Thyroid gland (tissue), 4 donors: Measurements from ENCODE around the gene C3orf70. TPM values are rescaled to one million over a fixed set of nuclear protein-coding genes. Genes with fewer than 3 reads are reported as not detected.

Experiments
- DNase-seq, 2 donors: peaks; one replicate each; pipeline ENCODE4 v3.0.0-alpha.2; 2019
- H3K27ac ChIP-seq, 3 donors: fragments of 200-600 bp; sonication (generic); 1 replicate in 2 of 3; 2 replicates in 1 of 3; pipeline ENCODE4 v1.5.1; 2016 to 2019; ENCODE audit warnings: mild to moderate bottlenecking in 1 of 3, moderate library complexity in 1 of 3
- H3K27me3 ChIP-seq: fragments of 200-600 bp; sonication (generic); one replicate; pipeline ENCODE4 v1.5.1; 2019
- H3K36me3 ChIP-seq, 2 donors: fragments of 200-600 bp; sonication (generic); one replicate each; pipeline ENCODE4 v1.5.1; 2016 to 2019
- H3K4me1 ChIP-seq, 2 donors: fragments of 200-600 bp; sonication (generic); one replicate each; pipeline ENCODE4 v1.5.1; 2017 to 2019
- H3K4me3 ChIP-seq, 3 donors: fragments of 200-600 bp; sonication (generic); replicated peaks in 1 of 3; 1 replicate in 2 of 3; 2 replicates in 1 of 3; pipeline ENCODE4 v1.5.1; 2016; ENCODE audit warnings: mild to moderate bottlenecking in 1 of 3
- H3K9me3 ChIP-seq: fragments of 200-600 bp; sonication (generic); one replicate; pipeline ENCODE4 v1.5.1; 2017
- POLR2A ChIP-seq, 2 donors: fragments of 450-650 bp; IDR thresholded peaks; one replicate each; pipeline ENCODE4 v1.6.1; 2017; ENCODE audit warnings: antibody characterized with exemption in 2 of 2, mild to moderate bottlenecking in 2 of 2, moderate library complexity in 1 of 2
- WGBS, 2 donors: methylation state at CpG; one replicate each; pipeline ENCODE4 v1.1.5; 2017; 5-methylcytosine and 5-hydroxymethylcytosine counted together
- intact Hi-C: fragments of 100-400 bp; cut with DNase I; formaldehyde crosslinking; loops from one replicate; pipeline ENCODE4 v1.15.1; 2023
- total RNA-seq, 4 donors: library from RNA; depleted of rRNA; stranded (reverse); fragments of >200 nt; gene quantifications; one replicate each; pipeline ENCODE4 v1.2.3, GENCODE V29; 2016
- TF ChIP-seq, protein P1 (sequence below), 6 experiments: fragments of 200-600 bp in 3 of 6; fragments of 450-650 bp in 3 of 6; sonication (generic) in 3 of 6; IDR thresholded peaks; one replicate each; pipeline ENCODE4 v1.5.1; 2016 to 2019; ENCODE audit warnings: antibody characterized with exemption in 6 of 6, mild to moderate bottlenecking in 2 of 6, inconsistent platforms in 1 of 6, moderate library complexity in 1 of 6

Gene C3orf70
- total RNA-seq, 4 donors from 2014 or later, result 1.6 to 3.0 (median 2.1) TPM

GRCh38 chr3:185093116-185093515 lies 59.7 kb downstream of the C3orf70 start:
- TF ChIP-seq, protein P1, sequence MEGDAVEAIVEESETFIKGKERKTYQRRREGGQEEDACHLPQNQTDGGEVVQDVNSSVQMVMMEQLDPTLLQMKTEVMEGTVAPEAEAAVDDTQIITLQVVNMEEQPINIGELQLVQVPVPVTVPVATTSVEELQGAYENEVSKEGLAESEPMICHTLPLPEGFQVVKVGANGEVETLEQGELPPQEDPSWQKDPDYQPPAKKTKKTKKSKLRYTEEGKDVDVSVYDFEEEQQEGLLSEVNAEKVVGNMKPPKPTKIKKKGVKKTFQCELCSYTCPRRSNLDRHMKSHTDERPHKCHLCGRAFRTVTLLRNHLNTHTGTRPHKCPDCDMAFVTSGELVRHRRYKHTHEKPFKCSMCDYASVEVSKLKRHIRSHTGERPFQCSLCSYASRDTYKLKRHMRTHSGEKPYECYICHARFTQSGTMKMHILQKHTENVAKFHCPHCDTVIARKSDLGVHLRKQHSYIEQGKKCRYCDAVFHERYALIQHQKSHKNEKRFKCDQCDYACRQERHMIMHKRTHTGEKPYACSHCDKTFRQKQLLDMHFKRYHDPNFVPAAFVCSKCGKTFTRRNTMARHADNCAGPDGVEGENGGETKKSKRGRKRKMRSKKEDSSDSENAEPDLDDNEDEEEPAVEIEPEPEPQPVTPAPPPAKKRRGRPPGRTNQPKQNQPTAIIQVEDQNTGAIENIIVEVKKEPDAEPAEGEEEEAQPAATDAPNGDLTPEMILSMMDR (IDR thresholded peaks at IDR 0.05), result no peak
- TF ChIP-seq POLR2A (IDR thresholded peaks at IDR 0.05), result no peak
- Histone ChIP-seq H3K9me3 (no peaks in the 10 kb centered on the region), H3K4me3 (no peak overlapping the region), H3K36me3 (no peaks in the 10 kb centered on the region), H3K4me1 (no peaks in the 10 kb centered on the region), H3K27me3 (no peaks in the 10 kb centered on the region), H3K27ac (no peak overlapping the region)
- intact Hi-C loops, result no loop called here
- DNase-seq, result no peak

DNA sequence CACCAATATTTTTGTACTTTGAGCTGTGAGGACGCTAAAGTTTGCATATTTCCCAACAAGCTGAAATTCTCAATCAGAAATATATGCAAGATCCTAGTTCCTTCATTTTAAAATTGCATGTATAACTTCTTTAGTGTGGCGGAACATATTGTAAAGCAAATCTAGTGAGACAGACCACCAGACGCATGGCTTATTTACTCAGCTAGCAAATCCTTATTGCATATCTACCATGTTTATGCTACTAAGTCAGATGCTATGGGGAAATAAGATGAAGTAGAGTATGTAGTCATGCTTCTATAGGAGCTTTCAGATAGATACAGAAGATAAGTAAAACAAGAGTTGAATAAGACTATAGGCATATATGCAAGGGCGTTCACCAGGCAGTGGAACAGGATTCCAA lies 62.0 kb downstream of the C3orf70 start:
- H3K27ac ChIP-seq, result no peak overlapping the region
- no peak for TF ChIP-seq POLR2A (IDR thresholded peaks at IDR 0.05)
- TF ChIP-seq, protein P1 (IDR thresholded peaks at IDR 0.05), result no peak
- intact Hi-C loops, result no loop called here
- no peaks in the 10 kb centered on the region for H3K36me3 ChIP-seq
- no peaks in the 10 kb centered on the region for H3K9me3 ChIP-seq
- no peak overlapping the region for H3K4me3 ChIP-seq
- DNase-seq, result no peak
- WGBS, 2 donors, result 96 to 97% methylated on average over 4 of the region's 4 CpGs
- H3K27me3 ChIP-seq, result no peaks in the 10 kb centered on the region
- H3K4me1 ChIP-seq, result no peaks in the 10 kb centered on the region

GRCh38 chr3:185089751-185090150 lies 63.1 kb downstream of the C3orf70 start:
- no peak for DNase-seq
- Histone ChIP-seq H3K4me3 (no peak overlapping the region), H3K36me3 (no peaks in the 10 kb centered on the region), H3K27me3 (no peaks in the 10 kb centered on the region), H3K4me1 (no peaks in the 10 kb centered on the region), H3K9me3 (no peaks in the 10 kb centered on the region), H3K27ac (no peak overlapping the region)
- intact Hi-C loops, result no loop called here
- no peak for TF ChIP-seq POLR2A (IDR thresholded peaks at IDR 0.05)
- TF ChIP-seq, protein P1 (IDR thresholded peaks at IDR 0.05), result no peak

DNA sequence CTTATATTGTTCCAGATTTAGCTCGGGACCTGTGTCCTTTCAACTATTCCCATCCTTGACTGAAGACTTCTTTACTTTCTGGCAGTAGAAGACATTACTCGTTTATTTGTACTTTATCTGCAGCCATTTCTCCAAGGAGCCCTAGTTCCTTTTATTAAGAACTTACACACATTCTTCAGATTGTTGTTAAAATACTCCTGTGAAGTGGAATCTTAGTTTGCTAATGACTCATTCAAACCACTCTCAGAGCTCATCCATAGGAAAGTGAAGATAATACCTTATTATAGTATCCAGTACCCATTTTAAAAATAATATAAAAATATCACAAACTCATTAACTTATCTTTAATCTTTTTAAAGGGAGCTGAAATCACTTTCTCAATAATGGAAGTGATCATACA lies 63.5 kb downstream of the C3orf70 start:
- intact Hi-C loops, result no loop called here
- Histone ChIP-seq H3K4me1 (no peaks in the 10 kb centered on the region), H3K9me3 (no peaks in the 10 kb centered on the region), H3K27me3 (no peaks in the 10 kb centered on the region), H3K4me3 (no peak overlapping the region), H3K27ac (no peak overlapping the region), H3K36me3 (no peaks in the 10 kb centered on the region)
- DNase-seq, result no peak
- WGBS, 2 donors, result 46 to 52% methylated on average over 2 of the region's 2 CpGs
- TF ChIP-seq POLR2A (IDR thresholded peaks at IDR 0.05), result no peak
- TF ChIP-seq, protein P1 (IDR thresholded peaks at IDR 0.05), result no peak

DNA sequence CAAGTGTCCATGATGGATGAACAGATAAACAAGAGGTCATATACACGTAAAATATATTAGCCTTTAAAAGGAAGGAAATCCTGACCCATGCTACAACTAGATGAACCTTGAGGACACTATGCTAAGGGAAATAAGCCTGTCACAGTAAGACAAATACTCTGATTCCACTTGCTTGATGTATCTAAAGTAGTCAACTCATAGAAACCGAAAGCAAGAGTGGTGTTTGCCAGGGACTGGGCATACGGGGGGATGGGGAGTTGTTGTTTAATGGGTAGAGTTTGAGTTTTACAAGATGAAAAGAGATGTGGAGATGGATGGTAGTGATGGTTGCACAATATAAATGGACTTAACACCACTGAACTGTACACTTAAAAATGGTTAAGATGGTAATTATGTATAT lies 65.4 kb downstream of the C3orf70 start:
- H3K36me3 ChIP-seq, result no peaks in the 10 kb centered on the region
- no peaks in the 10 kb centered on the region for H3K9me3 ChIP-seq
- no peak overlapping the region for H3K27ac ChIP-seq
- H3K27me3 ChIP-seq, result no peaks in the 10 kb centered on the region
- TF ChIP-seq POLR2A (IDR thresholded peaks at IDR 0.05), result no peak
- intact Hi-C loops, result no loop called here
- 83 to 85% methylated on average over 3 of the region's 3 CpGs for WGBS, 2 donors
- no peak overlapping the region for H3K4me3 ChIP-seq
- no peaks in the 10 kb centered on the region for H3K4me1 ChIP-seq
- no peak for DNase-seq

DNA sequence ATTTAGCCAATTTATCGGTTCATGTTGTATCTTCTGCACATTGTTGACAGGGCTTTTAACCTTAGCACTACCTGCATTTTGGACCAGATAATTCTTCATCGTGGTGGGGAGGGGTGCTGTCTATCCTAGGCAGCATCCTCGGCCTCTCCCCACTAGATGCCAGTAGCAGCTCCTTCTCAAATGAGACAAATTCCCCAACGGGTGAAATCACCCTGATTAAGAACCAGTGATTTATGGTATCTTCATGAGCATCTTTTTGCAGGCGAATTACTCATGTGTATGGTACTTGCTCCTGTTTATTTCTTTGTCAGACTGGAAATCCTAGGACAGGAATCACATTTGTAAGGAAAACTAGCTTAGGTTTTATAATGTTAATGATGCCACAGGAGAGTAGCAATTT lies 68.0 kb downstream of the C3orf70 start:
- no peak for DNase-seq
- TF ChIP-seq, protein P1 (IDR thresholded peaks at IDR 0.05), result no peak
- no peak for TF ChIP-seq POLR2A (IDR thresholded peaks at IDR 0.05)
- H3K27ac ChIP-seq, result no peak overlapping the region
- no peaks in the 10 kb centered on the region for H3K27me3 ChIP-seq
- no peaks in the 10 kb centered on the region for H3K9me3 ChIP-seq
- WGBS, 2 donors, result 76 to 78% methylated on average over 5 of the region's 5 CpGs
- no peaks in the 10 kb centered on the region for H3K36me3 ChIP-seq
- no peak overlapping the region for H3K4me3 ChIP-seq
- intact Hi-C loops, result no loop called here
- H3K4me1 ChIP-seq, result peaks cover 0 to 6% of the 10 kb centered on the region in 2 donors
